OCI-LY7 (cell line): ENCODE measurements around the gene TOR3A. TPM values are rescaled to one million over a fixed set of nuclear protein-coding genes. Genes with fewer than 3 reads are reported as not detected.
A peak's percentile ranks its signal among the peaks of the same experiment; 100 is the strongest.

Experiments
- BruUV-seq: library from RNA; stranded (reverse); fragments of 400-500 nt; replicated peaks from 2 replicates; lab custom pipeline; 2021; lab: Mats Ljungman, UMichigan
- CTCF ChIA-PET: fragments of 300-600 bp; sonication (Branson Sonifier 250); formaldehyde crosslinking; loops from one replicate; lab custom pipeline; 2022; ENCODE audit warnings: antibody characterized with exemption; ENCODE audit not compliant: unreplicated experiment; lab: Charles Lee
- POLR2A ChIA-PET: fragments of 300-600 bp; sonication (Branson Sonifier 250); formaldehyde crosslinking; loops from one replicate; lab custom pipeline; 2022; ENCODE audit warnings: antibody characterized with exemption; lab: Charles Lee
- DNase-seq: peaks from one replicate; pipeline ENCODE4 v3.0.0-alpha.2; 2015; ENCODE audit warnings: low spot score
- H2AFZ ChIP-seq: fragments of 200-600 bp; sonication (generic), shearing (Covaris generic); 2 replicates; pipeline ENCODE4 v1.6.1; 2014; ENCODE audit warnings: mild to moderate bottlenecking, antibody characterized with exemption, low read length, moderate library complexity
- H3K27ac ChIP-seq: fragments of 200-600 bp; sonication (generic); 2 replicates; pipeline ENCODE4 v1.5.1; 2014; ENCODE audit warnings: mixed run types, low read depth, mild to moderate bottlenecking, moderate library complexity, low read length, inconsistent platforms; ENCODE audit not compliant: poor library complexity, severe bottlenecking
- H3K36me3 ChIP-seq: fragments of 200-600 bp; sonication (generic); 2 replicates; pipeline ENCODE4 v1.6.1; 2014; ENCODE audit warnings: mild to moderate bottlenecking, antibody characterized with exemption, low read length, moderate library complexity, mixed read lengths; ENCODE audit not compliant: insufficient read depth
- H3K4me1 ChIP-seq: fragments of 200-600 bp; sonication (generic); 2 replicates; pipeline ENCODE4 v1.5.1; 2014; ENCODE audit warnings: mild to moderate bottlenecking, low read length; ENCODE audit not compliant: insufficient read depth, poor library complexity, severe bottlenecking
- H3K4me2 ChIP-seq: fragments of 200-600 bp; sonication (generic); 2 replicates; pipeline ENCODE4 v1.6.1; 2014; ENCODE audit warnings: mild to moderate bottlenecking, low read length
- H3K4me3 ChIP-seq: fragments of 200-600 bp; sonication (generic); 2 replicates; pipeline ENCODE4 v1.5.1; 2014; ENCODE audit warnings: mild to moderate bottlenecking, low read depth, low read length; ENCODE audit not compliant: poor library complexity, severe bottlenecking
- H3K79me2 ChIP-seq: fragments of 200-600 bp; sonication (generic); 2 replicates; pipeline ENCODE4 v1.6.1; 2016; ENCODE audit warnings: low read depth, mild to moderate bottlenecking, low read length, moderate library complexity, mixed read lengths; ENCODE audit not compliant: insufficient read depth
- H3K9me2 ChIP-seq: fragments of 200-600 bp; sonication (generic); 2 replicates; pipeline ENCODE4 v1.6.1; 2016; ENCODE audit warnings: mild to moderate bottlenecking, low read length, mixed read lengths; ENCODE audit not compliant: insufficient read depth
- H3K9me3 ChIP-seq: fragments of 200-600 bp; sonication (generic); 2 replicates; pipeline ENCODE4 v1.6.1; 2014; ENCODE audit warnings: mild to moderate bottlenecking, mixed run types, low read length, mixed read lengths
- H4K20me1 ChIP-seq: fragments of 200-600 bp; sonication (generic); 2 replicates; pipeline ENCODE4 v1.6.1; 2014; ENCODE audit warnings: mild to moderate bottlenecking, antibody characterized with exemption, low read length, moderate library complexity, mixed read lengths; ENCODE audit not compliant: insufficient read depth
- EZH2phosphoT487 ChIP-seq: fragments of 200-600 bp; sonication (generic); IDR thresholded peaks from 2 replicates; pipeline ENCODE4 v1.6.1; 2018; ENCODE audit warnings: low read depth, borderline replicate concordance, mild to moderate bottlenecking, mixed run types, antibody characterized with exemption, low read length, moderate library complexity, mixed read lengths
- intact Hi-C: fragments of 100-400 bp; cut with micrococcal nuclease; formaldehyde crosslinking; loops from one replicate; pipeline ENCODE4 v1.10.0; 2022; ENCODE audit not compliant: unreplicated experiment
- total RNA-seq, 2 experiments: library from RNA; depleted of rRNA in 1 of 2; stranded (reverse); fragments of >200 nt in 1 of 2; shearing (Covaris generic) in 1 of 2; gene quantifications; 2 replicates each; pipeline ENCODE4 v1.2.3, GENCODE V29; 2014 to 2022
- TF ChIP-seq, protein P1 (sequence below): fragments of 200-600 bp; sonication (generic); conservative IDR thresholded peaks from 2 replicates; pipeline ENCODE4 v1.5.1; 2014; ENCODE audit warnings: mild to moderate bottlenecking, antibody characterized with exemption, low read length, moderate library complexity, mixed read lengths

The TOR3A gene
- total RNA-seq, 2 experiments from 2014 or later = 49.0 to 66.7 TPM

DNA sequence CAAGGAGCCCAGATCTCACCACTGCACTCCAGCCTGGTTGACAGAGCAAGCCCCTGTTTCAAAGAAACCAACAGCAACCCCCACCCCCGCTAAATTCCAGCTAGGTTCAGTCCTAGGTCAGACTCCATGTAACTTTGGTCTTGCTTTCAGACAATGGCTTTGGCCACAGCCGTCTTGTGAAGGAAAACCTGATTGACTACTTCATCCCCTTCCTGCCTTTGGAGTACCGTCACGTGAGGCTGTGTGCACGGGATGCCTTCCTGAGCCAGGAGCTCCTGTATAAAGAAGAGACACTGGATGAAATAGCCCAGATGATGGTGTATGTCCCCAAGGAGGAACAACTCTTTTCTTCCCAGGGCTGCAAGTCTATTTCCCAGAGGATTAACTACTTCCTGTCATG is 12.9 kb downstream of the TOR3A start:
- H2AFZ ChIP-seq = no peak overlapping the region
- BruUV-seq = no TSS peak
- H3K27ac ChIP-seq = no peak overlapping the region
- no peak overlapping the region for H3K4me3 ChIP-seq
- H3K4me1 ChIP-seq = no peaks in the 10 kb centered on the region
- no peaks in the 10 kb centered on the region for H3K79me2 ChIP-seq
- H3K36me3 ChIP-seq = peaks cover 86% of the 10 kb centered on the region
- ChIA-PET POLR2A (interaction anchor here (0.5 kb wide), 1 partner anchor 66 kb away, joined by 3 read pairs; no protein-coding TSS in a partner anchor), CTCF (no interaction called here)
- TF ChIP-seq, protein P1, sequence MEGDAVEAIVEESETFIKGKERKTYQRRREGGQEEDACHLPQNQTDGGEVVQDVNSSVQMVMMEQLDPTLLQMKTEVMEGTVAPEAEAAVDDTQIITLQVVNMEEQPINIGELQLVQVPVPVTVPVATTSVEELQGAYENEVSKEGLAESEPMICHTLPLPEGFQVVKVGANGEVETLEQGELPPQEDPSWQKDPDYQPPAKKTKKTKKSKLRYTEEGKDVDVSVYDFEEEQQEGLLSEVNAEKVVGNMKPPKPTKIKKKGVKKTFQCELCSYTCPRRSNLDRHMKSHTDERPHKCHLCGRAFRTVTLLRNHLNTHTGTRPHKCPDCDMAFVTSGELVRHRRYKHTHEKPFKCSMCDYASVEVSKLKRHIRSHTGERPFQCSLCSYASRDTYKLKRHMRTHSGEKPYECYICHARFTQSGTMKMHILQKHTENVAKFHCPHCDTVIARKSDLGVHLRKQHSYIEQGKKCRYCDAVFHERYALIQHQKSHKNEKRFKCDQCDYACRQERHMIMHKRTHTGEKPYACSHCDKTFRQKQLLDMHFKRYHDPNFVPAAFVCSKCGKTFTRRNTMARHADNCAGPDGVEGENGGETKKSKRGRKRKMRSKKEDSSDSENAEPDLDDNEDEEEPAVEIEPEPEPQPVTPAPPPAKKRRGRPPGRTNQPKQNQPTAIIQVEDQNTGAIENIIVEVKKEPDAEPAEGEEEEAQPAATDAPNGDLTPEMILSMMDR = no peak
- no peak for TF ChIP-seq EZH2phosphoT487
- H3K9me2 ChIP-seq = no peaks in the 10 kb centered on the region
- intact Hi-C loops = no loop called here
- no peaks in the 10 kb centered on the region for H4K20me1 ChIP-seq
- DNase-seq = no peak
- no peak overlapping the region for H3K4me2 ChIP-seq
- no peaks in the 10 kb centered on the region for H3K9me3 ChIP-seq

DNA sequence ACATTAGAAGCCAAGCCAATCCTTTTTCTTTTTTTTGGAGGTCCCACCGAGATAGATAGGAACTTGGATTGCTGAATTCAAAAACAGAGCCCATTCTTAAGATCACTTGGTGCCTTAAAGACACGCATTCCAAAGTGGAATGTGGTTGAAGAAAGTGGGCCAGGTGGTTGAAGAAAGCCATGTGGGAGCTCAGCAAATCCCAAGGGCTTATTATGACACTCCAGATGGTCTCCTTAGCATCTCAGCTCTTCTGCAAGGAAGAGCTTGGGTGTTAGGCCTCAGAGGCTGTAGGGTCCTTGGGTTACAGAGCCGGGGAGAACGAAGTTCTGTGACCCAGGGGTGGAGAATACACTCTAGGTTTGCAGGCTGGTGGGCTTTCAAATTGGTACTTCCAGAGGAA is 13.5 kb downstream of the TOR3A start:
- Histone ChIP-seq H3K79me2 (no peaks in the 10 kb centered on the region), H3K27ac (no peak overlapping the region), H3K4me2 (no peak overlapping the region), H3K4me1 (no peaks in the 10 kb centered on the region), H4K20me1 (no peaks in the 10 kb centered on the region), H2AFZ (no peak overlapping the region), H3K9me2 (no peaks in the 10 kb centered on the region), H3K36me3 (peaks cover 81% of the 10 kb centered on the region), H3K4me3 (no peak overlapping the region), H3K9me3 (no peaks in the 10 kb centered on the region)
- CTCF ChIA-PET = no interaction called here
- no peak for DNase-seq
- intact Hi-C loops = no loop called here
- TSS peak; percentile 97 for BruUV-seq
- TF ChIP-seq, protein P1 = no peak
- TF ChIP-seq EZH2phosphoT487 = no peak
- POLR2A ChIA-PET = interaction anchor here (0.5 kb wide), 1 partner anchor 65 kb away, joined by 3 read pairs; no protein-coding TSS in a partner anchor

DNA sequence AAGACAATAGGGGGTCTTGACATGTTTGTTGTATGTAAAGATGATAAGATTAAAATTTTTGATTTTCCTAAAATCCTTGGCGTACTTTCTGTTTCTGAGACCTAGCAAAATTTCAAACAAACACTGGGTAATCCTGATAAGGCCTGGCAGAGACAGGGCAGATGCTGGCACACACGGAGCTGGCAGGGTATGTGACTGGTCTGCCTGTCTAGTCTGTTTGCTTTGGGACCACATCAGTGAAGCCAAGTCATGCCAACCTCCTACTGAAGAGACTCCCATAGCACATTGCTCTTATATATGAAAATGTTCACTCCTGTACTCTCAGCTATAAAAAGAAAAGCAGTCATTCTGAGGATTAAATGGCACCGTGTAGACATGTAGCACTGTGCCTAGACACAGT is 14.1 kb downstream of the TOR3A start:
- no peak overlapping the region for H3K4me3 ChIP-seq
- peaks cover 75% of the 10 kb centered on the region for H3K36me3 ChIP-seq
- ChIA-PET POLR2A (interaction anchor here (0.6 to 0.7 kb wide), 2 partner anchors 91 to 329 kb away, joined by 3 read pairs; no protein-coding TSS in a partner anchor), CTCF (no interaction called here)
- H3K27ac ChIP-seq = no peak overlapping the region
- no peak overlapping the region for H3K4me2 ChIP-seq
- H3K4me1 ChIP-seq = no peaks in the 10 kb centered on the region
- H2AFZ ChIP-seq = no peak overlapping the region
- BruUV-seq = no TSS peak
- H4K20me1 ChIP-seq = no peaks in the 10 kb centered on the region
- DNase-seq = no peak
- intact Hi-C loops = no loop called here
- H3K79me2 ChIP-seq = no peaks in the 10 kb centered on the region
- H3K9me2 ChIP-seq = no peaks in the 10 kb centered on the region
- no peak for TF ChIP-seq EZH2phosphoT487
- TF ChIP-seq, protein P1 = no peak
- no peaks in the 10 kb centered on the region for H3K9me3 ChIP-seq
